Measurements from ENCODE around the gene ARHGAP42.

GRCh38 chr11:100766764-100767163, 79.7 kb downstream of the ARHGAP42 start:
- TF ChIP-seq POLR2A (IDR thresholded peaks at IDR 0.05): no peak
- TF ChIP-seq, protein P1, sequence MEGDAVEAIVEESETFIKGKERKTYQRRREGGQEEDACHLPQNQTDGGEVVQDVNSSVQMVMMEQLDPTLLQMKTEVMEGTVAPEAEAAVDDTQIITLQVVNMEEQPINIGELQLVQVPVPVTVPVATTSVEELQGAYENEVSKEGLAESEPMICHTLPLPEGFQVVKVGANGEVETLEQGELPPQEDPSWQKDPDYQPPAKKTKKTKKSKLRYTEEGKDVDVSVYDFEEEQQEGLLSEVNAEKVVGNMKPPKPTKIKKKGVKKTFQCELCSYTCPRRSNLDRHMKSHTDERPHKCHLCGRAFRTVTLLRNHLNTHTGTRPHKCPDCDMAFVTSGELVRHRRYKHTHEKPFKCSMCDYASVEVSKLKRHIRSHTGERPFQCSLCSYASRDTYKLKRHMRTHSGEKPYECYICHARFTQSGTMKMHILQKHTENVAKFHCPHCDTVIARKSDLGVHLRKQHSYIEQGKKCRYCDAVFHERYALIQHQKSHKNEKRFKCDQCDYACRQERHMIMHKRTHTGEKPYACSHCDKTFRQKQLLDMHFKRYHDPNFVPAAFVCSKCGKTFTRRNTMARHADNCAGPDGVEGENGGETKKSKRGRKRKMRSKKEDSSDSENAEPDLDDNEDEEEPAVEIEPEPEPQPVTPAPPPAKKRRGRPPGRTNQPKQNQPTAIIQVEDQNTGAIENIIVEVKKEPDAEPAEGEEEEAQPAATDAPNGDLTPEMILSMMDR (IDR thresholded peaks at IDR 0.05): no peak

Data from adrenal gland (tissue), 5 donors.